PC-3 (cell line): Measurements from ENCODE around the gene KIAA0513.
"Not testable (repeated sequence)": the region's sequence is repeated elsewhere in the genome, so short reads cannot be mapped to it uniquely, and the experiment has no call there.

Source experiments
- CTCF ChIP-seq: fragments of 300-600 bp; sonication (generic); conservative IDR thresholded peaks from 2 replicates; pipeline ENCODE4 v1.5.1; 2017; ENCODE audit warnings: antibody characterized with exemption, low read depth, mild to moderate bottlenecking, low read length
- EZH2 ChIP-seq: fragments of 300-600 bp; sonication (generic); IDR thresholded peaks from one replicate; pipeline ENCODE4 v1.6.1; 2017; ENCODE audit warnings: antibody characterized with exemption, mild to moderate bottlenecking, low read length; ENCODE audit not compliant: unreplicated experiment
- EZH2phosphoT487 ChIP-seq: fragments of 300-600 bp; sonication (generic); IDR thresholded peaks from 2 replicates; pipeline ENCODE4 v1.6.1; 2018; ENCODE audit warnings: mild to moderate bottlenecking, antibody characterized with exemption, low read length, borderline replicate concordance

- not testable (repeated sequence) for TF ChIP-seq CTCF, EZH2phosphoT487, EZH2
Measured at GRCh38 chr16:85054321-85054720, 26.7 kb downstream of the KIAA0513 start.
